Measurements from ENCODE around the gene IBTK.
"Not testable (repeated sequence)": the region's sequence is repeated elsewhere in the genome, so short reads cannot be mapped to it uniquely, and the experiment has no call there.

The IBTK gene

DNA sequence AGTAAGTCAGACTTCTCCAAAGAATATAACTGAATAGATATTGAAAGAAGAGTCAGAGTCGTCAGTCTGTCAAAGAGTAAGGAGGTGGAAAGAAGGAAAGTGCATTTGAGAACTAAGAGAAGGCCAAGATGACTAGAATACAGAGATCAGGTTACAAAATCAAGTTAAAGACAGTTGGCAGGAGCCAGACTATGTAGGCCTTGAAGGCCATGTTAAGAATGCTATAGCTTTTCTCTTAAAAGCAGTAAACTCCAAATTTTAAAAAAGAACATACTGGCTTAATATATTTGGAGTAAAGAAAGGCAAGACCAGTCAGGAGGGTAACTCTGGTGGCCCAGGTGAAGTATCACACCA lies 68.8 kb downstream of the IBTK start:
- DNase-seq (ENCODE audit: low spot score): no peak

DNA sequence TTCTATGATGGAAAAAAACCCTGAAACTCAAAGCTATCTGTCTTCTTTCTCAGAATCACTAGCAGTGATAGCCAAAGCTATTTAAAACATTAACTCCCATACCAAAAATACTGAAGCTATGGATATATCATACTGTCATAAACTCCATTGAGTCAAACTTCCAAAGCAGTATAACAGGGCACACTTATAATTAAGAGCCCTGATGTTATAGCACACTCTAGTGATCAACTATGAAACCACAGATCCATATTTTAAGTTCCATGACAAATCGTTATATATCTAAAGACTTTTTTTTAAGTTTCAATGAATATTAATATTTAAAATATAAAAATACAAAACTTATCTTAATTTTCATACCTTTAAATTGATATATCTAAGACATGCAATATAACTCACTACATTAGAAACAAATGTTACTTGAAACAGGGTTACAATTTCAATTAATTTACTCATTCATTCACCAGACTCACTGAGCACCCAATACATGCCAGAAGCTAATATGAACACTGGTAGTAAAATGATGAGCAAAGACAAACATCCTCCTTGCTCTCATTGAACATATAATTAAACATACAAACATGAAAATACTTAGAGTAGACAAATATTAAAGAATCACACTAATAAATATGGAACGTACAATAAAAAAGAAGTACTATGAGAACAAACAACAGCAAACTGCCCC lies 69.3 kb downstream of the IBTK start:
- peak; percentile 16 for DNase-seq (ENCODE audit: low spot score)

DNA sequence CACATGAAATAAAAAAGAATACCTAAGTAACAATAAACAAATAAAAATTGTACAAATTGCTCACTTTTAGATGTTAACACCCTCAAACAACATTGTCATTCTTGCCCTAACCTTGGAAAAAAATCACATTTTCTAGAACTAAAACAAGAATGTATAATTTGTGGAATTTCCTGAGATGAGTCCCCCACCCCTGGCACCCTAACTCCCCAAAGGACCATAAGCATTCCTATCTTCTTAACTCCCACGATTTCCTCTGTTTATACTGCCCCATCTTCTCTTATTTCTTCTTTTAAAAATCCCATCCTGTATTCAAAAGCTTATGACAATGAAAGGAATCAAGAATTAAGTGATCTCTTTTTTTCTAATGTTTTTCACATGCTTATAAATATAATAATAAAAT lies 70.9 kb downstream of the IBTK start:
- DNase-seq (ENCODE audit: low spot score): no peak

DNA sequence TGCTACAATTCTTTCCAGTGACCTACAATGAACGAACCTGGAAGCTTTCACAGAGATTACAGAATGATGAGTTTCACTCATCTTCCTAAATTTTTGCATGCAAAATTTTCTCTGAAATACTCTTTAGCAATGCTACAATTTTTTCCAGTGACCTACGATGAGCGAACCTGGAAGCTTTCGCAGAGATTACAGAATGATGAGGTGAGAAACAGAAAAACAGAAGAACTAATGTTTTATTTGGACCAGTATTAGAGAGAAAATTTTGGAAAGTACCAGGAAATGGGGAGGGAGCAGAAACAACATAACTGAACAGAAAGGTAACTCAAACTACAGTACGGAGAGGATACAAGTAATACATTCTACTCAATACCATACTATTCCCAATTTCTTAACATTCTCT lies 75.0 kb downstream of the IBTK start:
- no peak for DNase-seq (ENCODE audit: low spot score)

DNA sequence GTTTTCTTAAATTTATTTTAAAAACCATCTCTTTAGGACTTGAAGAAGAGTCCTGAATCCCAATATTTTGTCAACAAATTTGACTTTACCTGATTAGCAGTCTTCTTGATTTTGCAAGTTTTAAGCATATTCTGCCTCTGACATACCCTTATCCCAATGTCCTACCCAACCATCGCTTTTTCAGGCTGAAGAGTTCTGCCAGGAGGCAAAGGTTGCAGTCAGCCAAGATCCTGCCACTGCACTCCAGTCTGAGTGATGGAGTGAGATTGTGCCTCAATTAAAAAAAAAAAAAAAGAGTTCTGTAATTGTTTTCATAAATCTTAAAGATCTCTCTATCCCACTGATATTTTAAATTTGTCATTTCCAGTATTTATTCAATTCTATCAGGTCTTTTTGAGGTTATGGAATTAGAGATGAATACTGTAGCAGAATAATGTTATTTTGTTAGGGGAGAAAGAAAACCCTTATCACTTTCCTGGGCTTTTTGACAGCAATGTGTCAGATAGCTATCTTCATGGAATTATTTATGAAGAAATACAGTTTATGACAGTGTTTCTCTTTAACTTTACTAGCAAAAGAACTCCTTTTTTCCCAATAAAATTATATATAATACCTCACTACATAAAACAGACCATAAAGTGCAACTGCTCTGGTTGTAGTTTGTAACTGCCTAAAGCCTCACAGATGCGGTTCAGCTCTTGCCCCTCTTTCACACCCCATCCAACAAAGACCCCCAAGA lies 78.2 kb downstream of the IBTK start:
- DNase-seq (ENCODE audit: low spot score): no peak

DNA sequence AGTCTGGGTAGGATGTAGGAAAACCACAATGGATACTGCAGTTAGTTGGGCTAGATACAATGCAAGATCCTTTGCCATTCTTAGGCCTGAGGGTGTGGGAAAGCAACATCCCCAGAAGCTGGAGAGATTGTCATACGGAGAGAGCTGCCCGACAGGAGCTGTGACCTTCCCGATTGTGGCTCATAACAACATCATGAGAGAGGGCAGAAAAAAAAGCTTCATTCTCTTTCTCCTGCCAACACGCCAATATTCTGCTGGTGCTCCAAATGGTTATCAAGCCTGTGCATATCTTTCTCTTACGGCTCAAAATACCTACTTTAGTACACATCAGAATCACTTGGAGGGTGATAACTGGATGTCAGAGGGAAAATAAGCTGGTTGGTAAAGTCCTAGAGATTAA lies 81.1 kb downstream of the IBTK start:
- no peak for DNase-seq (ENCODE audit: low spot score)

DNA sequence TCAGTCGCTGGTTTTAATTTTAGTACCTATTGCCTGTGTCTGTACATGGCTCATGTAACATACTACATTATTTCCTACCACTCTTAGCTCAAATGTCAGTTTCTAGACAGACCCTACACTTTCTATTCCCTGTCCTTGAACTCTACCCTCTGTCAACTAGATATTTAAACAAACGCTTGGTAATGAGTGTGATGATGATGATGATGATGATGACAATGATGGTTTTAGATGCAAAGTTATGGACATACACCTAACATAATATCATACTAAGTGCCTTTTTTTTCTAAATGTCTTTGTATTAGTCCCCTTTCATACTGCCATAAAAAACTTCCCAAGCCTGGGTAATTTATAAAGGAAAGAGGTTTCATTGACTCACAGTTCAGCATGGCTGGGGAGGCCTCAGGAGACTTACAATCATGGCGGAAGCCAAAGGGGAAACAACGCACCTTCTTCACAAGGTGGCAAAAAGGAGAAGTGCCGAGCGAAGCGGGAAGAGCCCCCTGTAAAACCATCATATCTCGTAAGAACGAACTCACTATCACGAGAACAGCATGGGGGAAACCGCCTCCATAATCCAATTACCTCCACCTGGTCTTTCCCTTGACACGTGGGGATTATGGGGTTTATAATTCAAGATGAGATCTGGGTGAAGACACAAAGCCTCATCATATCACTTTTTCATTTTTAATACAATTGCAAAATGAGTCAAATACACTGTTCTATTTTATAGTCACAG lies 87.1 kb downstream of the IBTK start:
- DNase-seq (ENCODE audit: low spot score): no peak

DNA sequence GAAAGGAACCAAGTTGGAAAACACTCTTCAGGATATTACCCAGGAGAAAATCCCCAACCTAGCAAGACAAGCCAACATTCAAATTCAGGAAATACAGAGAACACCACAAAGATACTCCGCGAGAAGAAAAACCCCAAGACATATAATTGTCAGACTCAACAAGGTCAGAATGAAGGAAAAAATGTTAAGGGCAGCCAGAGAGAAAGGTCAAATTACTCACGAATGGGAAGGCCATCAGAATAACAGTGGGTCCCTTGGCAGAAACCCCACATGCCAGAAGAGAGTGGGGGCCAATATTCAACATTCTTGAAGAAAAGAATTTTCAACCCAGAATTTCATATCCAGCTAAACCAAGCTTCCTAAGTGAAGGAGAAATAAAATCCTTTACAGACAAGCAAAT lies 94.8 kb downstream of the IBTK start:
- not testable (repeated sequence) for DNase-seq (ENCODE audit: low spot score)

DNA sequence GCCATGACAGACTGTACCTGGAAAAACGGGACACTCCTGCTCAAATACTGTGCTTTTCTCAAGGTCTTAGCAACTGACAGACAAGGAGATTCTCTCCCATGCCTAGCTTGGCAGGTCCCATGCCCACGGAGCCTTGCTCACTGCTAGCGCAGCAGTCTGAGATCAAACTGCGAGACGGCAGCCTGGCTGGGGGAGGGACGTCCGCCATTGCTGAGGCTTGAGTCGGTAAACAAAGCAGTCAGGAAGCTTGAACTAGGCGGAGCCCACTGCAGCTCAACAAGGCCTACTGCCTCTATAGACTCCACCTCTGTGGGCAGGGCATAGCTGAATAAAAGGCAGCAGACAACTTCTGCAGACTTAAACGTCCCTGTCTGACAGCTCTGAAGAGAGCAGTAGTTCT lies 96.4 kb downstream of the IBTK start:
- DNase-seq (ENCODE audit: low spot score): not testable (repeated sequence)

DNA sequence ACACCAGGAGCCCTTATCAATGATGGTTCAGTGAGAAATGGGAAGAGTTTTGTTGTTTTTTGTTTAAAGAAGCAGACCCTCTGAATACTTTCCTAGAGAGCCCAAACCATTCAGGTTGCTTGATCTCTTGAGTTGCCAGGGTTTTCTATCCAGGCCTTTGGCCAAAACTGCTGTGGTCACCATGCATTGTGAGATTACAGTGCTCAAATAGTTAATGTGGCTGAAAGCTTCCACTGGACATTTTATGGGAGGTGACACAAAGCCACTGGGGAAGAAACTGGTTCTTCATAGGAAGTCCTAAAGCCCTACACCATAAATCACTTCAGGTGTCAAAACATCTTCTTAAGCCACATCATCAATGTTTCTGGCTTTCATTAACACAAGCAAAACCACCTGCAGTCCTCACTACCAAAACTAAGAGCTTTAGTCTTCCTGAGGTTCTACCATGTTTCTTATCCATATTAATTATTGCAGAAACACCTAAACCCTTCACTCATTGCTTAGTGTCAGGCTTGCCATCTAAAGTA lies 101.6 kb downstream of the IBTK start:
- no peak for DNase-seq (ENCODE audit: low spot score)

DNA sequence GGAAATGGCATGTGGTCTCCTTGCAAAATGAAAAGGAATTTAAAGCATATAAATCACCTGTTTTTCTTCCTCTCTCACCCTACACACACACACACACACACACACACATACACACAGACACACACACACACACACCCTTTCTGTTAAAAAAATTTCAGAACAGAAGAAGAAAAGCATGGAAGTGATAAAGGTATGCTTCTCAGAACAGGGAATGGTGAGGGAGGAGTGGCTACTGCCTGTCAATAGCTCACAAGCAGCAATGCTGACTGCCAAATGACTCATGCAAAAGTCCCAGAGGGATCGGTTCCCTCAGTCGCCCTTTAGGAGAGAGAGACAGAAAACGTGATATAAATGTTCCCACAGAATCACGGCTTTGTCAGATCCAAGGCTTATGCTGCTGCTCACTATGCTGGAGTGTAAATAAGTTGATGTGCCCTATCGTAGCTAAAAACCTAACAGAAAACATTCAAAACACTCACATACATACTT lies 102.6 kb downstream of the IBTK start:
- DNase-seq (ENCODE audit: low spot score): peak; percentile 84

DNA sequence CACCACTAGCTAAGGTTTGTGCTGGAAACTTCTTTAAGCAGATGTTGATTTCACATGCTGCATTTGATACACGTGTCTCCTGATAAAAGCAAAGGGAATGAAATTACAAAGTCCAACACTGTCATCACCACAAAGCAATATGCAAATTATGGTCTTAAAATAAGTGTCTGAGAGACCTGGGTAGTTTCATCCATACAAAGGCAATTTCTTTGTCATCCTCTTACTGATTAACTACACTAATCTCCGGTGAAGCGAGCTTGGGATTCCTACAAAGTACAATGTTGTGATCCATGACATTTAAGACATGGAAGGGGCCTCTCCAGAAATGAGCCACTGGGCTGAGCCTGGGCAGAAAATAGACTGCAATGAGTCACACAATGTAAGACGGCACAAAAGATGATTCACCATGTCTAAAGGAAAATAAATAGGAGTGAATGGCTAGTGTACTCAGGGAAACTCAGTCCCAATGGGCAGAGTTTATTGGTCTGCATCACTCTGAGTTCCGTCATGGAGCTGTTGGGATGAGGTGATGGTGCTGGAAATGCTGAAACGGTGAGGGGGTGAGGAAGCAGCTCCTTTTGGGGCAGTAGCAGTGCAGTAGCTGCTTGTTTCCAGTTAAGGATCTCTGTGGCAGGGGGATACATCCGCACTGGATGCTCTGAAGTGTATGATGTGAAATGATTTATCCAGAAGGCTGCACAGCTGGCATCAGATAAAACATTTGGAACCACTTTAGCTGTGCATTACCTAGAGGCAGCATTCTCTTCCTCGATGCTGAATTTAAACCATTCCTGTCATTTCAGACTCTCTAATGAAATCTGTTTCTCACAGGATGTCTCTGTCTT lies 103.3 kb downstream of the IBTK start:
- DNase-seq (ENCODE audit: low spot score): peak; percentile 98

DNA sequence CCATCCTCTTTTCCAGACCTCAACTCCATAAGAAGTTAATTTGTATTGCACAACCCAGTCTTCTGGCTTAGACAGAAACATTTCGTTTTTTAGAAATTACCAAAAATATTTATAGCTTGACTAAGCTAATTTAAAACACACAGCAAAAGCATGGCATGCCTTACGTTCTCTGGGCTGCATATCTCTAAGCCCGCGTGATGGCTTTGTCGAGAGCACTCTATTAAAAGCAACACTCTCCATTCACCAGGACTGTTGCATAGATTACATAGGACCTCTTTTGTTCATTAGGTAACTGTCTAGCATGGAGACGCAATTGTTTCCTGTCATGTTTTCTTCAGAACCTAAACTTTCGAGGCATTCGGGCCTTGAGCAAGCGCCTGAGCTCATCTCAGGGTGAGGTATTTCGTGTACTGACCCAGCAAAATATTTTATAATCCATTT lies 104.5 kb downstream of the IBTK start:
- no peak for DNase-seq (ENCODE audit: low spot score)

DNA sequence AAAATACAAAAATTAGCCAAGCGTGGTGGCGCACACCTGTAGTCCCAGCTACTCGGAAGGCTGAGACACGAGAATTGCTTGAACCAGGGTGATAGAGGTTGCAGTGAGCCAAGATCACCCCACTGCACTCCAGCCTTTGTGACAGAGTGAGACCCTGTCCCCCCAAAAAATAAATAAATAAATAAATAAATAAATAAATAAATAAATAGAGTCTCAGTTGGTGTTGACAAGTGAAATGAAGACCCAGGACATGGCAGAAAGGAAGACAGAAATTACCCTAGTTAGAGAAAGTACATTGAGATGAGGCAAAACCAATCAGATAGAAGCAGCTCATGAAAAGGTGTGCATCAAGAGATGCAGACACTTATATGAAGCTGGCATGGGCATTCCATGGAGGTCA lies 105.0 kb downstream of the IBTK start:
- no peak for DNase-seq (ENCODE audit: low spot score)

DNA sequence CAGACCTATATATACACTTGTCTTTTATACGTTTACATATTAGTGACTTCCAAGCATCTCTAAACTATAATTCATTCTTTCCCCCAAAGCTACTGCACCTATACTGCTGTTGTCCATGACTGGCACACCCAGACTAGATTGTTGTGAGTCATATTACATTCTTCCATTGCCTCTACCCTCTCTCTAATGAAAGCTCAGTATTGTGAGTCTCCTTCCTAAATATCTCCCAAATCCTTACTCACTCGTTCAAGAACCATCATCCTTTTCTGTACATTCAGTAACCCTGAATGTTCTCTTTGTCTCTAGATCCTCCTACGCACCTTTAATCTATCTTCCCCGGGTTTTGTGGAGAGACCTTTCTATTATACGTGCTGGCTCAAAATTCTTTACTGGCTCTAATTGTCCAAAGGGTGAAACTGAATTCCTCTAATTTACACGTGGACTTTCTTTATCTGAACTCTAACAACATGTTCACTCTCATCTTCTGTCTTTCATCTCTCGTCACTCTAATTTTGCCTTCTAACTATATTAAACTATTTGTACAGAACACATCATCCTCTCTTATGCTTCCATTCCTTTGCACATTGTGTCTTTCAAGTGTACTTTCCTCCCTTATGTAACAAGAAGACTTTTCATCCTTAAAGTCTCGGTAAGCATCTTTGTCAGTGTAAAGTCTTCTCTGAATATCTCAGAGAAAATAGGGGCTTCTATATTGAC lies 109.3 kb downstream of the IBTK start:
- DNase-seq (ENCODE audit: low spot score): no peak

DNA sequence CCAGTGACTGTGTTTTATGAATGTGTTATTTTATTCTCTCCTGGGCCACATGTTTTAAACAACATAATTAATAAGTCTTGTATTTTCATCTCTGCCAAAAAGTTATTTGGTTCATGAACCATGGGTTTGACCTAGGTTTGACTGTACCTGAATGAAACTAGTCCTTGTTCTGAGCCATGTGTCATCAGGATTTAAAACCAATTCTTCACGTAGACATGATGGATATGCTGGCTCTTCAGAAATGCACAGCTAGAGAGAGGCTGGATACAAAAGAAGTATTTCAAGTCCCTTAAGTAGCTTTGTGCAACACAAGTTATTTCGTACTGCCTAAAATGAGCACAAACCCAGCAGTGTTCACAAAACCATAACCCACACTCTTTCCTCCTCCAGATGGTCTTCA lies 116.1 kb downstream of the IBTK start:
- no peak for DNase-seq (ENCODE audit: low spot score)

DNA sequence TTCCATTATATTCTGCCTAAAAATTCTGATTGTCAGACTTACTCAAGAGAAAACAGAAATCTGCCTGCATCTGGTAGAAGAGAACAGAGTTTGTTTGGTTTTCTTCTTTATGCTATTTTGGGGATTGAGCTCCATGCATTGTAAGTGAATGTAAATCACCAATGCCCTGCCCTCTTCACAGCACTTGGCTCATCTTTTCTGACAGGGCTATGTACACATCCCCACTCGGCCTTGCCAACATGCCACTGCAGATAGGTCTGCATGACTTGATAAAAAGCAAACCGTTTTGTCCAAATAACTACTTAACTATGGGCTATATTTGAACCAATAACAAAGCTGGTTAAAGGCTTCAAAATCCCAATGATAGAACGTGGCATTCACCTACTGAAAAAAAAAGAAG lies 117.7 kb downstream of the IBTK start:
- DNase-seq (ENCODE audit: low spot score): no peak

DNA sequence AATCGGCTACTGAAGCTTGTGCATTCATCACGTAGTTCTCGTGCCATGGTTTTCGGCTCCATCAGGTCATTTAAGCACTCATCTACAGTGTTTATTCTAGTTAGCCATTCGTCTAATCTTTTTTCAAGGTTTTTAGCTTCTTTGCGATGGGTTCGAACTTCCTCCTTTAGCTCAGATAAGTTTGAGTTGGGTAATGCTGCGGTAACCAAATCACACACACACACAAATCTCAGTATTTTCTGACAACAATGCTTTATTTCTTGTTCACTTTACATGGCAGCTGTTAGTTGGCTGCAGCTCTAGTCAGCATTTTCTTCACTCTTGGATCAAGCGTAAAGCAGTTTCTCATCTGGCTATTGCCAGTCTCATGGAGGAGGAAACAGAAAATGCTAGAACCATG lies 118.6 kb downstream of the IBTK start:
- DNase-seq (ENCODE audit: low spot score): not testable (repeated sequence)

DNA sequence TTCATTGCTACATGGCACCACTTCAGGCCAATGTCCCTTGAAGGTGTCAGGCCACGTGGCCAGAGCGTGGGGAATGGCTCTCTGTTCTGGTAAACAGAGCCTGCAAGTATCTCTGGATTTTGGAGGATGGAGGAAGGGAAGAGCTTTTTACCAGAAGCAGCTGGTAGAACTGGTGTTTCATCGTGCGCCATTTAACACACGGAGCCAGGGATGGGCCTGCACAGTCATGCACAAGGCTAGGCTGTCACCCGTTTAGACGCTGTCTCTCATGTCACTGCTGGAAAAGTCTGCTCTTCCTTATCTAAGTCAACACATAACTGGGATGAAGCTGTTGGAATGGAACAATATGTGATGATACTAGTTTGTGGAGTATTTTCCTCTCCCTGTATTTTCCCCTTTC lies 123.9 kb downstream of the IBTK start:
- DNase-seq (ENCODE audit: low spot score): no peak

All from RKO (cell line).